Measurements from ENCODE around the gene ZDHHC21.

The ZDHHC21 gene

DNA sequence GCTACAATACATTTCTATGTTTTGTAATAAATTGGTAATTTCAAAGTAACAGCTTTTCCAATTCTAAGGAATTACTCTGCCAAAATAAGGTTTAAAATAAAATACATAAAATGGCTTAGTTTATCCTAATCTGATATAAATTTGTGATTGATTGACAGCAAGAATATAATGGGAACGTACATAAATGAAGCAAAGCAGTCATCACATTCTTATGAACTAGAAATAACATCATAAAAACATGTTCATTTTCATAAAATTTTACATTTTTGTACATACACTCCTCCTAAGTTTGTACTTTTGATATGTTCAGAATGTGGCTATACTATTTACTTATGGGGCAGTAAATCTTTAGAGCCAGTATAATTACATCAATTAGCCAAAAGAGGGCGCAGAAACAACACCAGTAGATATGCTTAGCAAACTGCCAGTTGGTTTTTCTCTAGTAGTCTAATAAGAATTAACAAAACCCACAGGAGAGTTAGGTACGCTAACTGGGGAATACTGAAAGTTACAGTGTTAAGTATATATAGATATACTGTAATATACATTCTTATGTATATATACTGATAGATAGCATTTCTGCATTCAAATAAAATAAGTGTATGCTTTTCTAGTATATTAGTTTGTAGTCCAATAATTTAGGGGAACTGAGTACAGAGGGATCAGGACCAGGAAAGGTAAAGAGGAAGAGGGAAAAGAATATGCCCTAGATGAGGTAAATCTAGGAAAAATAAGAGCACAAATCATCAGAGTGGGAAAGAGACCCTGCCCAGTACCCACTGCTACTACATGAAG is 76.8 kb downstream of the ZDHHC21 start:
- no peak overlapping the region for H3K27ac ChIP-seq (ENCODE audit: low read length)
- no peaks in the 10 kb centered on the region for H3K9me3 ChIP-seq (ENCODE audit: control insufficient read depth in 2 of 2, low read length in 2 of 2)
- H3K36me3 ChIP-seq (ENCODE audit: control insufficient read depth in 2 of 2, insufficient read depth in 2 of 2, low read length in 2 of 2), result peaks cover 0 to 2% of the 10 kb centered on the region in 2 donors
- no peak overlapping the region for H3K4me3 ChIP-seq (ENCODE audit: low read length in 2 of 2)
- H3K4me1 ChIP-seq (ENCODE audit: control insufficient read depth, insufficient read depth, low read length), result no peaks in the 10 kb centered on the region
- no peaks in the 10 kb centered on the region for H3K27me3 ChIP-seq (ENCODE audit: control insufficient read depth in 1 of 2, insufficient read depth in 2 of 2, low read length in 2 of 2)
- no peak overlapping the region for H3K9ac ChIP-seq (ENCODE audit: low read length in 2 of 2)

DNA sequence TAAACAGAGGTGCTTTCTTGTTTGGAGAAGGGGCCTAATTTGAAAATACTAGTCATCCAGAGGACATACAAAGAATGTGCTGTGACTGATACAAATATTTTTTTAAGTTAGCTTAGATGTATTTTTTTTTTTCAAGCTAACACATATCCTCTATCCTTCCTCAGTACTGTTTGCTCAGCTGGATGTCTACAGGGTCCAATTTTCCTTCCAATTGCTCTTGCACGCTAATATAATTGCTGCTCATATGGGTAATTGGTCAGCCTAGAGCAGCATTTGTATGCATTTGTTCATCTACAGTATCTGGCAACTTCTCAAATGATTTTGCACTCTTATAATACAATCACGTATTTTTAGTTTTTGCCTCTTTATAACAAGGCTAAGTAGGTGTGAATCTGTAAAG is 84.7 kb downstream of the ZDHHC21 start:
- Histone ChIP-seq H3K9me3 (ENCODE audit: control insufficient read depth in 2 of 2, low read length in 2 of 2) (no peaks in the 10 kb centered on the region), H3K27me3 (ENCODE audit: control insufficient read depth in 1 of 2, insufficient read depth in 2 of 2, low read length in 2 of 2) (no peaks in the 10 kb centered on the region), H3K9ac (ENCODE audit: low read length in 2 of 2) (no peak overlapping the region), H3K4me1 (ENCODE audit: control insufficient read depth, insufficient read depth, low read length) (no peaks in the 10 kb centered on the region), H3K36me3 (ENCODE audit: control insufficient read depth in 2 of 2, insufficient read depth in 2 of 2, low read length in 2 of 2) (peaks cover 0 to 2% of the 10 kb centered on the region in 2 donors), H3K27ac (ENCODE audit: low read length) (no peak overlapping the region), H3K4me3 (ENCODE audit: low read length in 2 of 2) (no peak overlapping the region)

DNA sequence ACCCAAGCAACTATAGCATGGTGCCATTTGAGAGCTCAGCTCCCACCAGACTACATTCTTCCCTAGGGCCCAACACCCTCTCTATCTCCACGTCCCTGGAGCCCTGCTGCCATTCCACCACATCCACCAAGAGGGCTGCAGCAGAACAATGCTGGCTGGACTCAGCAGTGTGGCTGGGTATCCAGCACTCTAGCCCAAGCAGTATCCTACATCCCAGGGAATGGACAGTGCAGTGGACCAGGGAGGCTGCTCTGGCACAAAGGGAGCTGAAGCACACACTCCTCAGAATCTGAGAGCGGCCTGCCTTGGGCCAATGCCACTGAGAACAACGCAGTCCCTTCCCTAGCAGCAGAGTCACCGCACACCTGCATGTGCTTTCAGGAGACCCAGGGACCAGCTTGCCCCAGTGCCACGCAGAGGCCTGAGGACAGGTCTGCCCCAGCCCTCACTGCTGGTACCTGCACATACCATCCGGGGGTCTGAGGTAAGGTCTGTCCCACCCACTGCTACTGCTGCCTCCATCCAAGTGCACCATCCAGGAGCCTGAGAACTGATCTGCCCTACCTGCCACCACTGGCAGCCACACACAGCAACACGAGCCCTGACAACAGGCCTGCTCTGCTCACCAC is 95.9 kb downstream of the ZDHHC21 start:
- peaks cover 2 to 3% of the 10 kb centered on the region in 2 donors for H3K9me3 ChIP-seq (ENCODE audit: control insufficient read depth in 2 of 2, low read length in 2 of 2)
- H3K4me3 ChIP-seq (ENCODE audit: low read length in 2 of 2), result no peak overlapping the region
- H3K27ac ChIP-seq (ENCODE audit: low read length), result no peak overlapping the region
- no peaks in the 10 kb centered on the region for H3K27me3 ChIP-seq (ENCODE audit: control insufficient read depth in 1 of 2, insufficient read depth in 2 of 2, low read length in 2 of 2)
- H3K9ac ChIP-seq (ENCODE audit: low read length in 2 of 2), result no peak overlapping the region
- no peaks in the 10 kb centered on the region for H3K4me1 ChIP-seq (ENCODE audit: control insufficient read depth, insufficient read depth, low read length)
- peaks cover 4% of the 10 kb centered on the region in 2 donors for H3K36me3 ChIP-seq (ENCODE audit: control insufficient read depth in 2 of 2, insufficient read depth in 2 of 2, low read length in 2 of 2)

DNA sequence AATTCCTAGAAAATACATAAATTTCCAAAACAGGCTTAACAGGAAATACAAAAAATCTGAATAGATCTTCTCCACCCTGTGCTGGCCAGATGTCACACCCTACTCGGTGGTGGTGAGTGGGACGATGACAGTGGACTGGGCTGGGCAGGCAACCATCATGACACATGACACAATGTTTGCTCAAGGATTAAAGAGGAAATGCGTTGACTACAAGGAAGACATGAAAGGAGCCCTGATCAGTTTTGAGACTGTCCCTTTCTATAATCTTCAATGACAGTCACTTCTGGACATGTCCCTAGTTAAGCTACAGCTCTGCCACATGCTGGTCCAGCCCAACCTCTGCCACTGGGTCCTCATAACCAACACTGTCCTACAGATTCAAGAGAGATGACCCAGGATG is 99.8 kb downstream of the ZDHHC21 start:
- H3K27me3 ChIP-seq (ENCODE audit: control insufficient read depth in 1 of 2, insufficient read depth in 2 of 2, low read length in 2 of 2), result no peaks in the 10 kb centered on the region
- no peak overlapping the region for H3K9ac ChIP-seq (ENCODE audit: low read length in 2 of 2)
- peaks cover 4% of the 10 kb centered on the region in 2 donors for H3K36me3 ChIP-seq (ENCODE audit: control insufficient read depth in 2 of 2, insufficient read depth in 2 of 2, low read length in 2 of 2)
- no peak overlapping the region for H3K4me3 ChIP-seq (ENCODE audit: low read length in 2 of 2)
- H3K27ac ChIP-seq (ENCODE audit: low read length), result no peak overlapping the region
- H3K4me1 ChIP-seq (ENCODE audit: control insufficient read depth, insufficient read depth, low read length), result no peaks in the 10 kb centered on the region
- H3K9me3 ChIP-seq (ENCODE audit: control insufficient read depth in 2 of 2, low read length in 2 of 2), result peaks cover 0 to 2% of the 10 kb centered on the region in 2 donors

DNA sequence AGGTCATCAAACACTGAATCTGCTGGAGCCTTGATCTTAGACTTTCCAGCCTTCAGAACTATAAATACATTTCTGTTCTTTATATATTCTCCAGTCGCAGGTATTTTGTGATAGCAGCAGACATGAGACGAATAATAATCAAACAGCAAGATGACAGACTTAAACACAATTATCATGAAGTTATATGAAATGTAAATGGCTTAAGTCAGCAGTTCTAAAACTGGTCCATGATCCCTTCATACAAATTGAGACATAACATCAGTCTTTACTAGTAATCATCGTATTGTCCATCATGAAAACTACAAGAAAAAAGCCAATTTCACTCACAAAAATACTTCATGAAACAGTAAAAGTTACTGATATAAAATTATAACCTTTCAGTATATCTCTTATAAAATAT is 101.8 kb downstream of the ZDHHC21 start:
- Histone ChIP-seq H3K27ac (ENCODE audit: low read length) (no peak overlapping the region), H3K4me3 (ENCODE audit: low read length in 2 of 2) (no peak overlapping the region), H3K9ac (ENCODE audit: low read length in 2 of 2) (no peak overlapping the region), H3K36me3 (ENCODE audit: control insufficient read depth in 2 of 2, insufficient read depth in 2 of 2, low read length in 2 of 2) (peaks cover 4% of the 10 kb centered on the region in 2 donors), H3K9me3 (ENCODE audit: control insufficient read depth in 2 of 2, low read length in 2 of 2) (no peaks in the 10 kb centered on the region), H3K4me1 (ENCODE audit: control insufficient read depth, insufficient read depth, low read length) (no peaks in the 10 kb centered on the region), H3K27me3 (ENCODE audit: control insufficient read depth in 1 of 2, insufficient read depth in 2 of 2, low read length in 2 of 2) (no peaks in the 10 kb centered on the region)

DNA sequence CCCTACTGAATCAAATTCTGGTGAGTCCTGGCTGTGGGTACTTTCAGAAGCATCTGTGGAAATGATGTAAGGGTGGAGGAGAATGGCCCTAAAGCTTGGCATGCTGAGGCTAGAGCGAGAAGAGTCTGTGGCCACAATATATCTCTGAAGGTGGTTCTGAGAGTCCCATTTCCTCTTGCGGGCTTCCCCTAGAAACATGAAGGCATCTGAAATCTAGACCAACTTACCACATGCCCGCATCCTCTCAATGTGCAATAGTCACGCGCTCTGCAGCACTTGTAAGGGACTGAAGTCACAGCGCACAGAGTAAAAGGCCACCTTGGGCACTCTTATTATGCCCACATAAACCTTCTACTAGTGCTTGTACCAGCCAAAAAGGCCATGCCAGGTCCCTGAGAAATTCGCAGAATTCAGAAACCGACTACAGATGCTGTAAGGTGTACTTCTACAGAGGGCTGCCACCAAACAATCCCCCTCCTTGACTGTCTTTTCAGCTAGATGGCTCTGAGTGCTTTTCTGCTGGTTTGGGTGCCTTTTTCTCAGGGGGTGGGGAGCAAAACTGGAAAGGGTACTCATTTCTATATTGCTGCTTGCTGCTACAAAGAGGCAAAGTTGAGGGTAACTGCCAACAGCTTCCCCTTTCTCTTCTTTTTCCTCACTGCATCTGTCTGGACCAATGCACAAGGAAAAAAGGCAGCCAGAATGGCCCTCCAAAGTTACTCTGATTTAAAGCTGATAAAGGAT is 107.3 kb downstream of the ZDHHC21 start:
- Histone ChIP-seq H3K27ac (ENCODE audit: low read length) (no peak overlapping the region), H3K9ac (ENCODE audit: low read length in 2 of 2) (no peak overlapping the region), H3K27me3 (ENCODE audit: control insufficient read depth in 1 of 2, insufficient read depth in 2 of 2, low read length in 2 of 2) (no peaks in the 10 kb centered on the region)

DNA sequence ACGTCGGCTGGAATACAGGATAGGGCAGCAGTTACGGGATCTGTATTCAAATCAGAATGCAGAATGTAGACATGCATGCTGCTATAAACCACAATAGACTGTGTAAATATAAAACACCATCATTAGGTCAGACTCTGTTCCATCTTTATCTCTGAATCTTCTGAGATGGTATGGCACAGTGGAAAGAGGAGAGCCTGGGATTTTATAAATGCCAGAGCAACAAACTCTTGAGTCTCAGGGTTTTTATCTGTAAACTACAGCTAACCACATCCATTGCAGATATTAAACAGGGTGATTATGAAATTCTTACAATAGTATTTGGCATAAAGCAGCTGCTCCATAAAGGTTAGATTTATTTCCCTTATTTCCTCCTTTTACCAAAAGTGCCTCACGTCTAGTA is 108.7 kb downstream of the ZDHHC21 start:
- no peak overlapping the region for H3K27ac ChIP-seq (ENCODE audit: low read length)
- H3K9ac ChIP-seq (ENCODE audit: low read length in 2 of 2), result no peak overlapping the region
- H3K36me3 ChIP-seq (ENCODE audit: control insufficient read depth in 2 of 2, insufficient read depth in 2 of 2, low read length in 2 of 2), result no peaks in the 10 kb centered on the region
- no peaks in the 10 kb centered on the region for H3K4me1 ChIP-seq (ENCODE audit: control insufficient read depth, insufficient read depth, low read length)
- no peaks in the 10 kb centered on the region for H3K9me3 ChIP-seq (ENCODE audit: control insufficient read depth in 2 of 2, low read length in 2 of 2)
- H3K4me3 ChIP-seq (ENCODE audit: low read length in 2 of 2), result no peak overlapping the region
- H3K27me3 ChIP-seq (ENCODE audit: control insufficient read depth in 1 of 2, insufficient read depth in 2 of 2, low read length in 2 of 2), result no peaks in the 10 kb centered on the region

More for the DNA sequence above, 107.3 kb downstream of the ZDHHC21 start:
- Histone ChIP-seq H3K36me3 (ENCODE audit: control insufficient read depth in 2 of 2, insufficient read depth in 2 of 2, low read length in 2 of 2) (no peaks in the 10 kb centered on the region), H3K9me3 (ENCODE audit: control insufficient read depth in 2 of 2, low read length in 2 of 2) (no peaks in the 10 kb centered on the region), H3K4me1 (ENCODE audit: control insufficient read depth, insufficient read depth, low read length) (no peaks in the 10 kb centered on the region), H3K4me3 (ENCODE audit: low read length in 2 of 2) (no peak overlapping the region)

DNA sequence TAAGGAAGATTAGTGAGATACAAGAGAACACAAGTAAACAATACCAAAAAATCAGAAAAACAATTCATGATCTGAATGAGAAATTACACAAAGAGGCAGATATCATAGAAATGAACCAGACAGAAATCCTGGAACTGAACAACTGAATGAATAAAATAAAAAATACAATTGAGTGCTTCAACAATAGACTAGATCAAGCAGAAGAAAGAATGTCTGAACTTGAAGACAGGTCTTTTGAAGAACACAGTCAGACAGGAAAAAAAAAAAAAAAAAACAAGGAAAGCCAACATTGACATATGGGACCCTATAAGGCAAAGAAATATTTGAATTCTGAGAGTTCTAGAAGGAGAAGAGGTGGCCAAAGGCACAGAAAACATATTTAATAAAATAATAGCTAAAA is 115.2 kb downstream of the ZDHHC21 start:
- no peak overlapping the region for H3K27ac ChIP-seq (ENCODE audit: low read length)
- H3K9me3 ChIP-seq (ENCODE audit: control insufficient read depth in 2 of 2, low read length in 2 of 2), result no peaks in the 10 kb centered on the region
- no peak overlapping the region for H3K9ac ChIP-seq (ENCODE audit: low read length in 2 of 2)
- H3K36me3 ChIP-seq (ENCODE audit: control insufficient read depth in 2 of 2, insufficient read depth in 2 of 2, low read length in 2 of 2), result no peaks in the 10 kb centered on the region
- no peaks in the 10 kb centered on the region for H3K4me1 ChIP-seq (ENCODE audit: control insufficient read depth, insufficient read depth, low read length)
- H3K27me3 ChIP-seq (ENCODE audit: control insufficient read depth in 1 of 2, insufficient read depth in 2 of 2, low read length in 2 of 2), result no peaks in the 10 kb centered on the region
- no peak overlapping the region for H3K4me3 ChIP-seq (ENCODE audit: low read length in 2 of 2)

DNA sequence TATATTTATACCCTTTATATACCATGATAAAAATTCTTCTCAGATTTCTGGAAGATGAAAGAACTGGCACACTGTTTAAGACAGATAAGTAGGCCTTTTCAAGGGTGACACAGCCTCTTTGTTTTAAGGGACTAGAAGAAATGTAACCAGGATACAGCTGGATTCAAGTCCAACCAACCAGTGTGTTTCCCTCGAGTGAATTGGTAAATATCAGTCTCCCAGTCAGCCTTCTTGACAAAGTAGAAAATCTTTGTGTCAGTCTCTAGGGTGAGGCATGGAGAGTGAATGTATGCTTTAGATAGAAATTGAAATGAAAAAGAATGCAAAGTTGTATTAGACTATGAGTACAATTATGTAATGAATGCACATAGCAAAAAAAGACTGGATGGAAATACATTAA is 119.1 kb downstream of the ZDHHC21 start:
- H3K27ac ChIP-seq (ENCODE audit: low read length), result no peak overlapping the region
- no peaks in the 10 kb centered on the region for H3K36me3 ChIP-seq (ENCODE audit: control insufficient read depth in 2 of 2, insufficient read depth in 2 of 2, low read length in 2 of 2)
- no peak overlapping the region for H3K4me3 ChIP-seq (ENCODE audit: low read length in 2 of 2)

DNA sequence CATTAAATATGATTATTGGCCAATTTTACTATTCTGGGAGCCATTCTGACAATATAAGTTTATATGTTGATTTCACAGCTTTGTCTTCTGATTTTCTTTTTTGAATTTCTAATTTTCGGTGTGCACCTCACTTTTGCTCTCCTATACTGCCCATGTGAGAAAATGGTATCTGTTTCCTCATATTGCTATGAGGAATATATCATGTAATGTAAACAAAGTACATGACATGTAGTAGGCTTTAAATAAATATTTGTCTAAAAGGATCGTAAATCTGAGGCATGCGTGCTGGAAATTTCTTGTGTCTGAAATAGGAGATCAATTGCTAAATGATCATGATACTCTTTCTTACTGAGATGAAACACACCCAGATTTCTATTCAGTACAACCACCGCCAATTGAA is 119.9 kb downstream of the ZDHHC21 start:
- H3K27ac ChIP-seq (ENCODE audit: low read length), result no peak overlapping the region
- no peaks in the 10 kb centered on the region for H3K27me3 ChIP-seq (ENCODE audit: control insufficient read depth in 1 of 2, insufficient read depth in 2 of 2, low read length in 2 of 2)
- H3K4me3 ChIP-seq (ENCODE audit: low read length in 2 of 2), result no peak overlapping the region
- H3K36me3 ChIP-seq (ENCODE audit: control insufficient read depth in 2 of 2, insufficient read depth in 2 of 2, low read length in 2 of 2), result no peaks in the 10 kb centered on the region
- H3K4me1 ChIP-seq (ENCODE audit: control insufficient read depth, insufficient read depth, low read length), result no peaks in the 10 kb centered on the region
- no peak overlapping the region for H3K9ac ChIP-seq (ENCODE audit: low read length in 2 of 2)
- H3K9me3 ChIP-seq (ENCODE audit: control insufficient read depth in 2 of 2, low read length in 2 of 2), result no peaks in the 10 kb centered on the region

More for the DNA sequence above, 119.1 kb downstream of the ZDHHC21 start:
- Histone ChIP-seq H3K9me3 (ENCODE audit: control insufficient read depth in 2 of 2, low read length in 2 of 2) (no peaks in the 10 kb centered on the region), H3K4me1 (ENCODE audit: control insufficient read depth, insufficient read depth, low read length) (no peaks in the 10 kb centered on the region), H3K27me3 (ENCODE audit: control insufficient read depth in 1 of 2, insufficient read depth in 2 of 2, low read length in 2 of 2) (no peaks in the 10 kb centered on the region), H3K9ac (ENCODE audit: low read length in 2 of 2) (no peak overlapping the region)

Measured in stomach smooth muscle (tissue), 2 donors.